Activated CD8-positive, alpha-beta memory T cell treated with anti-CD3 and anti-CD28 coated beads, Interleukin-2, amount 50 U/mL, for 48 hours (primary cell): Measurements from ENCODE around the gene LCA5.
A peak's percentile ranks its signal among the peaks of the same experiment; 100 is the strongest.
"Not testable (repeated sequence)": the region's sequence is repeated elsewhere in the genome, so short reads cannot be mapped to it uniquely, and the experiment has no call there.

ENCODE experiments used
- DNase-seq: peaks from one replicate; pipeline ENCODE4 v3.0.0-alpha.2; 2020

Gene LCA5

GRCh38 chr6:79536954-79537747, at the start of gene LCA5:
Gene LCA5, minus strand, starts transcription at chr6:79537430. Its CDS starts 18,536 bp downstream, at chr6:79518894.
- DNase-seq: peak; percentile 81

DNA sequence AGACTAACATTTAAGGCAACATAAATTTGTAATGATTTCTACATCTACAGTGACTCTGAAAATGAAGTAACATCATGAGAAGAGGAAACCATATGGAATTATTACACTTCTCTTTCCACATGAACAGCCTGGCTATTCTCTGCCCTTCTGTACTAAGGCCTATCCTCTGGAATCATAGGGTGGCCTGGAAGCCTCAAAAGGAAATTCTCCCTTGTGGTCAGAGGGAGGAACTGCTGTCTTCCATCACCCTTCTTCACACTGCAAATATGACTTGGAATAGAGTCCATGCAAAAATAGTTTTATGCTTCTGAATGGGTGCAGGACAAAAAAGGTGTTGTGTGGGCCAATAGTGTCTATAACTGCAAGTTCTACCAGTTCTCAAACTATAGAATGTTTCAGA, 49.3 kb upstream of the LCA5 start:
- DNase-seq: no peak

- no peak for DNase-seq
Observed at GRCh38 chr6:79584332-79584731, 47.1 kb upstream of the LCA5 start.

DNA sequence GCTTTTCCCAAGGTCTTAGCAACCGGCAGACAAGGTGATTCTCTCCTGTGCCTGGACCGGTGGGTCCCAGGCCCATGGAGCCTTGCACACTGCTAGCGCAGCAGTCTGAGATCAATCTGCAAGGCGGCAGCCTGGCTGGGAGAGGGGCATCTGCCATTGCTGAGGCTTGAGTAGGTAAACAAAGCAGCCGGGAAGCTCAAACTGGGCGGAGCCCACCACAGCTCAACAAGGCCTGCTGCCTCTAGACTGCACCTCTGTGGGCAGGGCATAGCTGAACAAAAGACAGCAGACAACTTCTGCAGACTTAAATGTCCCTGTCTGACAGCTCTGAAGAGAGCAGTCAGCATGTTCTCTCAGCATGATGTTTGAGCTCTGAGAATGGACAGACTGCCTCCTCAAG, 40.7 kb upstream of the LCA5 start:
- not testable (repeated sequence) for DNase-seq

GRCh38 chr6:79574630-79575225, 37.5 kb upstream of the LCA5 start:
- no peak for DNase-seq

- no peak for DNase-seq
Observed at GRCh38 chr6:79574174-79574573, 36.9 kb upstream of the LCA5 start.

- no peak for DNase-seq
Observed at GRCh38 chr6:79571030-79571367, 33.8 kb upstream of the LCA5 start.

- no peak for DNase-seq
Observed at GRCh38 chr6:79570129-79571029, 33.1 kb upstream of the LCA5 start.

GRCh38 chr6:79568996-79569395, 31.8 kb upstream of the LCA5 start:
- DNase-seq: no peak

DNA sequence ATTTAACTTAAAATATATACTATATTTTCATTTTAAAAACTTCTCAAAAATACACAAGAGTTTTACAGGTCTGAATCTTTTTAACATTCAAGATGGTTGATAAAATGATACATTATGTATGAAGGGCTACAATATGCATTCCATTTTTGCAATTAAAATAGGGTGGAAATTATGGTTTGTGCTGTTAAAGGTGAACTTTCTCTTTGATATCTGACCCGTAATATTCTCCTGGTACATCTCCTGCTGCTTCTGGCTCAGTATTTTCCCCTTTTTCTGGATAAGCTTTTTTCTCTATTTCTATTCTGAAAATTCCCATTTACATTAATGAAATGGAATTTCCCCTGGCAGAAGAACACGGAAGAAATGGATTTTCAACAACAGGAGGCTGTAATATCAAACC, 27.4 kb upstream of the LCA5 start:
- no peak for DNase-seq

DNA sequence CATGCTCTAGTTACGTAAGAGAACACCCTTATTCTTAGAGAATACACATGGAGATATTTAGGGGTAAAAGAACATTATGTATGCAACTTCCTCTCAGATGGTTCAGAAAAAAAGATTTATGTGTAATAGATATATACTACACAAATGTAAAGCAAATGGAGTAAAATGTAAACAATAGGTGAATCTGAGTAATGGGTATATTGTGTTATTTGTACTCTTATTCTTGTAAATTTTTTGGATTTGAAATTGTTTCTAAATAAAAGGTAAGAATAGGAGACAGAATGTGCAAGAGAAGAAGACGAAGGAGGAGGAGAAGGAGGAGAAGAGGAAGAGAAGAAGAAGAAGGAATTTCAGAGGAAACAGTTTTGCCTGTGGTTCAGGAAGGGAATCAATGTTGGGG, 22.5 kb upstream of the LCA5 start:
- no peak for DNase-seq

DNA sequence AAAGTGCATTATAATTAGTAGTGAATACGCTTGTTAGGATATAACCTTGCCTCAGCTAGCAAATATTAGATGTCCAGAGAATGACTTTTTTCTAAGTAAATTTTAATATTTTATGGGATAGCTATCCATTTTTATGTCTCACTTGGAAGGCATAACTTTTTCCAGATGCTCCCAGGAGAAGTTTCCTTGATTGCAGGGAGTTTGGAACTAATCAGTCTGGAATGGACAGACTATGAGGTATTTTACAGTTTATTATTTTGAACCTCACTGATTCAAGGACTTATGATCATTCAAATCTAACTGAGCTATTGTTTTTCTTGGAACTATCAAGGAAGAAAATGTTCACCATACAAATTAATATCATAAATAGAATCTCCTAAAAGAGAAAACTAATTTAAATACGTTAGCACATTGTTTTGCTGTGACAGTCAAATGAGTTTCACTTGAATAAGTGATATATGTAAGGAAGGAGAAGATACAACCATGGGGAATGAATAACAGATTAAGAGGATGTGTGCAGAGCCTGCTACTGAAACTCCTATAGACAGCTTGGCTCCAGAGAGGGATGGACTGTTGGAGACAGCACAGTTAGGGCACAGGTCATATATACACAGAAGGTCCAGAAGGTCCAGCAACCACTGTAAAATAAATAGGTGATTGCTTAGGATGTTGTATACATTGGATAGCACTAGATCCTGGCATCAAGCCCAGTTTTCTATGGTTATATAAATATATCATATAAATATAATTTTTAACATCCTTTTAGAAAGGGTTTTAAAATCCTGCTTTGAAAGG, 20.6 kb upstream of the LCA5 start:
- no peak for DNase-seq

- no peak for DNase-seq
Observed at GRCh38 chr6:79554305-79554704, 17.1 kb upstream of the LCA5 start.

DNA sequence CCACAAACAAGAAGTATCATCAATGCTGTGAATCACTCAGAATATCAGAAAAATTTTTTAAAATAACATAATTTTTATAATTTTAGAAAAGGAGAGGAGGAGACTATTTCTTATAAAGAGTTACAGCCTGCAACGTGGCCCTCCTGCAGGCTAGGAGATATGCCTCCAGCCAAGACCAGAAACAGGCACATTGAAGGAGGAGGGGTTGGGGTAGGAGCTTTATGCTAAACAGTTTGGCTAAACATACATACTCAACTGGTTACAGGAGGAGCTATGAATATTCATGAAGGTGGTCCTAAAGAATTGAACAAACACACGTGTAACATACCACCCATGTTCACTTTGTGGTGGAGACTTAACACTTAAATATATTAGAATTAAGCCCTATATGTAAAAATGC, 14.2 kb upstream of the LCA5 start:
- DNase-seq: no peak

- no peak for DNase-seq
Observed at GRCh38 chr6:79548304-79548703, 11.1 kb upstream of the LCA5 start.

- DNase-seq: no peak
Observed at GRCh38 chr6:79546186-79546585, 9.0 kb upstream of the LCA5 start.

- DNase-seq: no peak
Observed at GRCh38 chr6:79544939-79545450, 7.8 kb upstream of the LCA5 start.

DNA sequence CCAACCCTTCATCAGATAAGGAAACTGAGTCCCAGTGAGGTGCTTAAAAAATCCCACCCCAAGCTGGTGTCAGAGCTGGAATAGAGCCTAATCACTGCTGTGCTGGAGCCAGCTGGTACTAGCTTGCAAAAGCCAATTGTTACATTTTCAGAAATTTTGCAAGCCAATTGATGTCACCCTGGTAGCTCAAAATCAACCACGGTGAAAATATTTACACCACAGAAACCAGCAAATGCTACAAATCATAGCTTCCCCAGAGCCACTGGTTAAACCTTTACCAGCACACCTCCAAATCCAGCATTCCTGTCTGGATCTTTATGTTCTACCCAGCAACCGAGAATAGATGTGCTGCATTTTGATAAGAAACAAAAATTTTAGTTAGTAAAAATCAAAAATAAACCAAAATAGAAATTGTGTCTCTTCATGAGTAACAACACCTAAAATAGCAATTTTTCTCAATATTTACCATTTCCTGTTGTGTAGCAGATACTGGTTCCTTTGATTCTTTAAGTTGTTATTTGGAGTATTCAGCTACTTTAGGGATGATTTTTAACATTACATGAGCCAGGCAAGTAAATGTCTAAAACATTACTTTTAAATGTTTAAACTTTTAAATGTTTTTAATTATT, 7.2 kb upstream of the LCA5 start:
- no peak for DNase-seq

DNA sequence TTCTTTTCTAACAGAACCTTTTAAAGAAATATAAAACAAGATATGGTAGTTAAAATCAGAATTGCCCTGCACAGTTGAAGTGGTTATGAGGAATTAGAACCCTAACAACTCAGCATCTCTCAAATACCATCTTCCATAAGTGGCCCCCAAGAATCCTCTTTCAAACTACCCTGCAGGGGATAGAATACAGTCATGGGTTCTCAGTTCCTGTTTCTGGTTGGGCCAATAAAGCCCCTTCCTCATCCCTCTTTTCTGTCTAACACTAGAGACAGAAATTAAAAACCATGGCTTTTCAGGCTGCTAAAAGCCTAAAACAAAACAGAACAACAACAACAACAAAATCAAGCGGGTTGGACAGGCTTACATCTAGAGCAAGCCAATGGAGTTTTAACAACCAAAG, 6.7 kb upstream of the LCA5 start:
- DNase-seq: no peak

DNA sequence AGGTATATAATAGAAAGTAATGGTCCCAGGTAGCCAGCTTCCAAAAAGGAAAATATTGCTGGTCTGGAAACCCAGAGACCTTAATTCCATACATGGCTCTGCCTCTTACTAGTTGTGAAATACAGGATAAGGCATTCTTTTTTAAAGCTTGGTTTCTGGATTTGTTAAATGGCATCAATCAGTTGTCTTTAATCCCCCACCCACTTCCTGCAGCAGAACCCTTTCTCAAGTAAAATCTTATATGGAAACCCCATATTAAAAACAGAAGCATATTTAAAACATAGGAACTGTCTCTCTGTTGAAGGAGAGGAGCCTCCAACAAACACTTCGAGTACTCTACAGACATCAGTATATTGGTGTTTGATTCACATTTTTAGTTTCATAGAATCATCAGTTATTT, 6.2 kb upstream of the LCA5 start:
- no peak for DNase-seq

DNA sequence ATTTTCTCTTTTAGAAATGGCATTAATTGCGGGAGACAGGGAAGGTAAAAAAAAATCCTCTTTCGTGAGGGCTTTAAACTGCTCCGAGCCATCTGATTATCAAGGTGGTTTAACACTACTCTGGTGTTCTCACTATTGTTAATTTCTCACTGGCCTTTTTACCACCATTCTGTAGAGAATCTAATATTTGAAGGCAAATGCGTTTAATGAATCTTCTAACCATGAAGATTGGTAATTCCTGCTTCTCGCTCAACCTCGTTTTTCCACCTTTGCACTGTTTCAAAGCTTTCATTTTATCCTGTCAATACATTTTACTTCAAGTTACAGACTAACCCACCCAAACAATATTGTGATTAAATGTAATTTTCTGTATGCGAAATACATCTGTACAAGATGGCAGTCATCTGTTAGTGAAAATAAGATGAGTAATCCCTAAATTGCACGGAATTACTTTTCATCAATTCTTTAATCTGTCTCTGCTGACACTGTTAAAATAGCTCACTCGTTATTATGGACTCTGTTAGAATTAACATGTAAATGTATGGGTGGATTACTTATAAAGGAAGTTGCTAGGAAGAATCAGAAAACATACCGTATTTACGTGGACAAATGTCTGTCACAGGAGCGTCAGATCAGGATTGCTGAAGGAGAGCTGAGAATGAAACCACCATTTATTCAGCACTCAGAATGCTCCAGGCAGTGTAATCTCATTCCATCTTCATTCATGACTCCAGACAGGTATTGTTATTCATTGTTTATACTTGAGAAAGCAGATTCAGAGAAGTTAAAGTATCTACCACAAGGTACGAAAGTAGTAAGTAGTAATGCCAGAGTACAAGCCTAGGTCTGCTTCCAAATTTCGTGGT, 1.1 kb upstream of the LCA5 start:
- DNase-seq: no peak
